Spleen (tissue), 7 donors: ENCODE results near the gene STK40.

Source experiments
- POLR2A ChIP-seq, 3 donors: fragments of 450-650 bp; IDR thresholded peaks; one replicate each; pipeline ENCODE4 v1.5.1; 2017; ENCODE audit warnings: antibody characterized with exemption in 3 of 3, mild to moderate bottlenecking in 1 of 3
- TF ChIP-seq, protein P1 (sequence below), 11 experiments: fragments of 200-600 bp in 7 of 11; fragments of 450-650 bp in 4 of 11; sonication (generic) in 4 of 11; IDR thresholded peaks in 8 of 11; conservative IDR thresholded peaks in 3 of 11; 1 replicate in 7 of 11; 2 replicates in 4 of 11; pipeline versions ENCODE4 v1.4.0 to v1.8.0; 2016 to 2021; ENCODE audit warnings: antibody characterized with exemption in 11 of 11, inconsistent platforms in 4 of 11, mild to moderate bottlenecking in 1 of 11
- donor health status: DM: no; HTN: no; CAD: no; lungs with moderate emphysema.
- donor health status: DM: no; HTN: no; CAD: no.
- donor health status: DM: no; HTN: no; CAD: no.

DNA sequence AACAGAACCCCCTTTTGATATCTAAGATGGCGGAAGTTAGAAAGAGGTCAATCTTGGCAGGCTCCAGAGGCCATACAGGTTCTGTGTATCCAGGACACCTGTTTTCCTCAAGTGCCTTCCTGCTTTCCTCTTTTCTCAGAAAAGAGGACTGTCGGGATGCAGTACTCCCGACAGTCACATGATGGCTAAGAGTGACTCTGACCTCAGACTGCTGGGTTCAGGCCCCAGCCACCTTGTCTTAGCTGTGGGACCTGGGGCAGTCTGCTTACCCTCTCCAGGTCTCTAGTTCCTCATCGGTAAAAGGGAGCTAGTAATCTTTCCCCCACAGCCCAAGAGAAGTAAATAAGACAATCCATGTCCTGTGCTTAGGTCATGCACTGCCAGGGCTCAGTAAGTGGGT, 29.9 kb downstream of the STK40 start:
- TF ChIP-seq, protein P1, sequence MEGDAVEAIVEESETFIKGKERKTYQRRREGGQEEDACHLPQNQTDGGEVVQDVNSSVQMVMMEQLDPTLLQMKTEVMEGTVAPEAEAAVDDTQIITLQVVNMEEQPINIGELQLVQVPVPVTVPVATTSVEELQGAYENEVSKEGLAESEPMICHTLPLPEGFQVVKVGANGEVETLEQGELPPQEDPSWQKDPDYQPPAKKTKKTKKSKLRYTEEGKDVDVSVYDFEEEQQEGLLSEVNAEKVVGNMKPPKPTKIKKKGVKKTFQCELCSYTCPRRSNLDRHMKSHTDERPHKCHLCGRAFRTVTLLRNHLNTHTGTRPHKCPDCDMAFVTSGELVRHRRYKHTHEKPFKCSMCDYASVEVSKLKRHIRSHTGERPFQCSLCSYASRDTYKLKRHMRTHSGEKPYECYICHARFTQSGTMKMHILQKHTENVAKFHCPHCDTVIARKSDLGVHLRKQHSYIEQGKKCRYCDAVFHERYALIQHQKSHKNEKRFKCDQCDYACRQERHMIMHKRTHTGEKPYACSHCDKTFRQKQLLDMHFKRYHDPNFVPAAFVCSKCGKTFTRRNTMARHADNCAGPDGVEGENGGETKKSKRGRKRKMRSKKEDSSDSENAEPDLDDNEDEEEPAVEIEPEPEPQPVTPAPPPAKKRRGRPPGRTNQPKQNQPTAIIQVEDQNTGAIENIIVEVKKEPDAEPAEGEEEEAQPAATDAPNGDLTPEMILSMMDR (IDR thresholded peaks at IDR 0.05 in 8 of 11, conservative IDR thresholded peaks at IDR 0.05 in 3 of 11) = no peak
- no peak for TF ChIP-seq POLR2A (IDR thresholded peaks at IDR 0.05)
